PC-3 (cell line): ENCODE data around the gene ZMPSTE24. TPM values are rescaled to one million over a fixed set of nuclear protein-coding genes. Genes with fewer than 3 reads are reported as not detected.

Experiments
- ATAC-seq: fragments of 200-7000 bp; cut with Tn5 transposase; 2 replicates; pipeline ENCODE4 v1.9.1; 2020; ENCODE audit warnings: mild to moderate bottlenecking, moderate library complexity
- BruUV-seq: library from RNA; stranded (reverse); fragments of 400-500 nt; replicated peaks from 2 replicates; lab custom pipeline; 2021; lab: Mats Ljungman, UMichigan
- CTCF ChIA-PET: fragments of 300-600 bp; sonication (Branson Sonifier 250); formaldehyde crosslinking; loops from one replicate; lab custom pipeline; 2022; ENCODE audit warnings: antibody characterized with exemption; lab: Charles Lee
- POLR2A ChIA-PET: fragments of 300-600 bp; sonication (Branson Sonifier 250); formaldehyde crosslinking; loops from one replicate; lab custom pipeline; 2022; ENCODE audit warnings: antibody characterized with exemption; ENCODE audit not compliant: unreplicated experiment; lab: Charles Lee
- DNase-seq: peaks from one replicate; pipeline ENCODE4 v3.0.0-alpha.2; 2015
- H2AFZ ChIP-seq: fragments of 300-600 bp; sonication (generic); 2 replicates; pipeline ENCODE4 v1.6.0; 2016; ENCODE audit warnings: antibody characterized with exemption, low read length
- H3F3A ChIP-seq: fragments of 300-600 bp; sonication (generic); one replicate; pipeline ENCODE4 v1.6.0; 2017; ENCODE audit warnings: antibody characterized with exemption, low read length, control low read depth, mild to moderate bottlenecking; ENCODE audit not compliant: unreplicated experiment
- H3K27ac ChIP-seq: fragments of 300-600 bp; sonication (generic); 2 replicates; pipeline ENCODE4 v1.5.1; 2016; ENCODE audit warnings: mild to moderate bottlenecking, low read length
- H3K27me3 ChIP-seq: fragments of 300-600 bp; sonication (generic); 2 replicates; pipeline ENCODE4 v1.6.1; 2016; ENCODE audit warnings: low read length, mixed read lengths
- H3K36me3 ChIP-seq: fragments of 300-600 bp; sonication (generic); 2 replicates; pipeline ENCODE4 v1.6.1; 2016; ENCODE audit warnings: low read depth, mixed run types, low read length, mixed read lengths
- H3K4me1 ChIP-seq: fragments of 300-600 bp; sonication (generic); 2 replicates; pipeline ENCODE4 v1.5.1; 2016; ENCODE audit warnings: low read length; ENCODE audit not compliant: insufficient read depth
- H3K4me2 ChIP-seq: fragments of 300-600 bp; sonication (generic); 2 replicates; pipeline ENCODE4 v1.6.0; 2016; ENCODE audit warnings: low read length
- H3K4me3 ChIP-seq: fragments of 300-600 bp; sonication (generic); 2 replicates; pipeline ENCODE4 v1.5.1; 2016; ENCODE audit warnings: mild to moderate bottlenecking, low read length, mixed read lengths
- H3K79me2 ChIP-seq: fragments of 300-600 bp; sonication (generic); 2 replicates; pipeline ENCODE4 v1.6.1; 2017; ENCODE audit warnings: low read length, mixed read lengths
- H3K9ac ChIP-seq: fragments of 300-600 bp; sonication (generic); 2 replicates; pipeline ENCODE4 v1.6.0; 2016; ENCODE audit warnings: mild to moderate bottlenecking, low read length
- H3K9me2 ChIP-seq: fragments of 300-600 bp; sonication (generic); replicated peaks from 2 replicates; pipeline ENCODE4 v1.6.1; 2016; ENCODE audit warnings: mixed run types, low read length, mixed read lengths
- H3K9me3 ChIP-seq: fragments of 300-600 bp; sonication (generic); 2 replicates; pipeline ENCODE4 v1.6.1; 2016; ENCODE audit warnings: low read length, mixed read lengths
- H4K20me1 ChIP-seq: fragments of 300-600 bp; sonication (generic); 2 replicates; pipeline ENCODE4 v1.6.1; 2016; ENCODE audit warnings: low read length, mixed read lengths
- CTCF ChIP-seq: fragments of 300-600 bp; sonication (generic); conservative IDR thresholded peaks from 2 replicates; pipeline ENCODE4 v1.5.1; 2017; ENCODE audit warnings: antibody characterized with exemption, low read depth, mild to moderate bottlenecking, low read length
- EZH2 ChIP-seq: fragments of 300-600 bp; sonication (generic); IDR thresholded peaks from one replicate; pipeline ENCODE4 v1.6.1; 2017; ENCODE audit warnings: antibody characterized with exemption, mild to moderate bottlenecking, low read length; ENCODE audit not compliant: unreplicated experiment
- EZH2phosphoT487 ChIP-seq: fragments of 300-600 bp; sonication (generic); IDR thresholded peaks from 2 replicates; pipeline ENCODE4 v1.6.1; 2018; ENCODE audit warnings: mild to moderate bottlenecking, antibody characterized with exemption, low read length, borderline replicate concordance
- intact Hi-C: fragments of 100-400 bp; cut with micrococcal nuclease; formaldehyde crosslinking; loops from 2 replicates; pipeline ENCODE4 v1.9.0; 2023
- total RNA-seq: library from RNA; depleted of rRNA; stranded (reverse); fragments of >200 nt; gene quantifications from 2 replicates; pipeline ENCODE4 v1.2.3, GENCODE V29; 2014

The ZMPSTE24 gene
- total RNA-seq, 1 experiment from 2014 or later = 76.1 TPM

- H3K9me3 ChIP-seq = no peaks in the 10 kb centered on the region
- DNase-seq (no peak), ATAC-seq (no peak)
- intact Hi-C loops = no loop called here
- no peak overlapping the region for H3K9ac ChIP-seq
- TF ChIP-seq EZH2 (no peak), EZH2phosphoT487 (no peak), CTCF (no peak)
- no peak overlapping the region for H2AFZ ChIP-seq
- CTCF ChIA-PET = no interaction called here
- no peak overlapping the region for H3K4me2 ChIP-seq
- H3K27me3 ChIP-seq = no peaks in the 10 kb centered on the region
- no peaks in the 10 kb centered on the region for H3K9me2 ChIP-seq
- H3K4me1 ChIP-seq = peaks cover 14% of the 10 kb centered on the region
- H3K4me3 ChIP-seq = no peak overlapping the region
- H4K20me1 ChIP-seq = no peaks in the 10 kb centered on the region
- no peaks in the 10 kb centered on the region for H3F3A ChIP-seq
- H3K36me3 ChIP-seq = peaks cover 53% of the 10 kb centered on the region
- peaks cover 46% of the 10 kb centered on the region for H3K79me2 ChIP-seq
- POLR2A ChIA-PET = no interaction called here
- H3K27ac ChIP-seq = no peak overlapping the region
- no TSS peak for BruUV-seq
These were observed 7.3 kb downstream of the ZMPSTE24 start for GRCh38 chr1:40265298-40265697.

GRCh38 chr1:40265919-40266318, 7.9 kb downstream of the ZMPSTE24 start:
- Histone ChIP-seq H3K4me3 (no peak overlapping the region), H3F3A (no peaks in the 10 kb centered on the region), H3K4me2 (no peak overlapping the region), H3K9me3 (no peaks in the 10 kb centered on the region), H3K4me1 (peaks cover 14% of the 10 kb centered on the region), H3K36me3 (peaks cover 53% of the 10 kb centered on the region), H3K27me3 (no peaks in the 10 kb centered on the region), H3K9ac (no peak overlapping the region), H3K9me2 (no peaks in the 10 kb centered on the region), H2AFZ (no peak overlapping the region), H3K27ac (no peak overlapping the region), H4K20me1 (no peaks in the 10 kb centered on the region), H3K79me2 (peaks cover 39% of the 10 kb centered on the region)
- CTCF ChIA-PET = no interaction called here
- intact Hi-C loops = no loop called here
- POLR2A ChIA-PET = interaction anchor here (0.6 kb wide), 1 partner anchor 119 kb away, joined by 11 read pairs; no protein-coding TSS in a partner anchor
- no peak for DNase-seq
- BruUV-seq = no TSS peak
- no peak for ATAC-seq
- no peak for TF ChIP-seq EZH2
- no peak for TF ChIP-seq CTCF
- no peak for TF ChIP-seq EZH2phosphoT487

GRCh38 chr1:40266786-40267535, 8.9 kb downstream of the ZMPSTE24 start:
- Histone ChIP-seq H3K79me2 (peaks cover 36% of the 10 kb centered on the region), H3K9ac (no peak overlapping the region), H3K36me3 (peaks cover 56% of the 10 kb centered on the region), H3K27ac (peak overlapping the region; percentile 34), H2AFZ (no peak overlapping the region), H3K4me1 (peaks cover 14% of the 10 kb centered on the region), H3K4me2 (no peak overlapping the region), H3K9me3 (no peaks in the 10 kb centered on the region), H3K4me3 (no peak overlapping the region), H3F3A (no peaks in the 10 kb centered on the region), H4K20me1 (no peaks in the 10 kb centered on the region), H3K9me2 (no peaks in the 10 kb centered on the region), H3K27me3 (no peaks in the 10 kb centered on the region)
- TF ChIP-seq EZH2 (no peak), EZH2phosphoT487 (no peak), CTCF (no peak)
- POLR2A ChIA-PET = interaction anchor here (0.6 to 1.0 kb wide), 5 partner anchors 25 to 838 kb away, joined by 3 to 11 read pairs (median 5); no protein-coding TSS in a partner anchor
- no peak for DNase-seq
- CTCF ChIA-PET = interaction anchor here (1.0 to 1.4 kb wide), 2 partner anchors 72 to 123 kb away, joined by 4 to 6 read pairs; no protein-coding TSS in a partner anchor
- no peak for ATAC-seq
- intact Hi-C loops = no loop called here
- no TSS peak for BruUV-seq
